ENCODE measurements around the gene FHIT. TPM values are rescaled to one million over a fixed set of nuclear protein-coding genes. Genes with fewer than 3 reads are reported as not detected.

The FHIT gene
- polyA plus RNA-seq, 1 experiment = 0.11 TPM

GRCh38 chr3:60384341-60384740 lies 866.9 kb downstream of the FHIT start:
- DNase-seq (ENCODE audit: low read depth) = no peak
- Histone ChIP-seq H3K36me3 (ENCODE audit: control insufficient read depth, insufficient read depth, low read length) (no peaks in the 10 kb centered on the region), H3K27me3 (ENCODE audit: control insufficient read depth, insufficient read depth, low read length) (no peaks in the 10 kb centered on the region), H3K4me3 (ENCODE audit: low read depth, low read length) (no peak overlapping the region)
- ChIA-PET CTCF (no interaction called here), POLR2A (no interaction called here)
- TF ChIP-seq CTCF (IDR thresholded peaks at IDR 0.05; ENCODE audit: insufficient read depth, low read depth, low read length) = no peak

- Histone ChIP-seq H3K36me3 (ENCODE audit: control insufficient read depth, insufficient read depth, low read length) (no peaks in the 10 kb centered on the region), H3K27me3 (ENCODE audit: control insufficient read depth, insufficient read depth, low read length) (no peaks in the 10 kb centered on the region), H3K4me3 (ENCODE audit: low read depth, low read length) (no peak overlapping the region)
- DNase-seq (ENCODE audit: low read depth) = no peak
- CTCF ChIA-PET = no interaction called here
- no peak for TF ChIP-seq CTCF (IDR thresholded peaks at IDR 0.05; ENCODE audit: insufficient read depth, low read depth, low read length)
- POLR2A ChIA-PET = no interaction called here
Measured at GRCh38 chr3:60383345-60383744, 867.9 kb downstream of the FHIT start.

- no peaks in the 10 kb centered on the region for H3K27me3 ChIP-seq (ENCODE audit: control insufficient read depth, insufficient read depth, low read length)
- H3K4me3 ChIP-seq (ENCODE audit: low read depth, low read length) = no peak overlapping the region
- TF ChIP-seq CTCF (IDR thresholded peaks at IDR 0.05; ENCODE audit: insufficient read depth, low read depth, low read length) = no peak
- CTCF ChIA-PET = no interaction called here
- POLR2A ChIA-PET = no interaction called here
- no peak for DNase-seq (ENCODE audit: low read depth)
- no peaks in the 10 kb centered on the region for H3K36me3 ChIP-seq (ENCODE audit: control insufficient read depth, insufficient read depth, low read length)
Measured at GRCh38 chr3:60366486-60366885, 884.8 kb downstream of the FHIT start.

GRCh38 chr3:60365360-60365759 lies 885.9 kb downstream of the FHIT start:
- DNase-seq (ENCODE audit: low read depth) = no peak
- CTCF ChIA-PET = no interaction called here
- no peaks in the 10 kb centered on the region for H3K27me3 ChIP-seq (ENCODE audit: control insufficient read depth, insufficient read depth, low read length)
- POLR2A ChIA-PET = no interaction called here
- H3K4me3 ChIP-seq (ENCODE audit: low read depth, low read length) = no peak overlapping the region
- no peak for TF ChIP-seq CTCF (IDR thresholded peaks at IDR 0.05; ENCODE audit: insufficient read depth, low read depth, low read length)
- H3K36me3 ChIP-seq (ENCODE audit: control insufficient read depth, insufficient read depth, low read length) = no peaks in the 10 kb centered on the region

- ChIA-PET CTCF (no interaction called here), POLR2A (no interaction called here)
- Histone ChIP-seq H3K4me3 (ENCODE audit: low read depth, low read length) (no peak overlapping the region), H3K36me3 (ENCODE audit: control insufficient read depth, insufficient read depth, low read length) (no peaks in the 10 kb centered on the region), H3K27me3 (ENCODE audit: control insufficient read depth, insufficient read depth, low read length) (no peaks in the 10 kb centered on the region)
- TF ChIP-seq CTCF (IDR thresholded peaks at IDR 0.05; ENCODE audit: insufficient read depth, low read depth, low read length) = no peak
- no peak for DNase-seq (ENCODE audit: low read depth)
Measured at GRCh38 chr3:60364475-60364874, 886.8 kb downstream of the FHIT start.

Data from BJ (cell line).